Muscle of leg (tissue), 11 donors: Measurements from ENCODE around the gene KCTD1. TPM values are rescaled to one million over a fixed set of nuclear protein-coding genes. Genes with fewer than 3 reads are reported as not detected.

Experiments
- DNase-seq: peaks from one replicate; pipeline ENCODE4 v3.0.0; 2013
- H3K27ac ChIP-seq: one replicate; pipeline ENCODE4 v1.5.1; 2013; ENCODE audit warnings: mild to moderate bottlenecking, low read length, control low read depth
- H3K27me3 ChIP-seq: one replicate; pipeline ENCODE4 v1.6.1; 2013; ENCODE audit warnings: low read length; ENCODE audit not compliant: control insufficient read depth, insufficient read depth
- H3K36me3 ChIP-seq: one replicate; pipeline ENCODE4 v1.6.1; 2013; ENCODE audit warnings: low read length; ENCODE audit not compliant: control insufficient read depth, insufficient read depth
- H3K4me1 ChIP-seq: one replicate; pipeline ENCODE4 v1.6.1; 2013; ENCODE audit warnings: low read length; ENCODE audit not compliant: control insufficient read depth, insufficient read depth
- H3K4me3 ChIP-seq: one replicate; pipeline ENCODE4 v1.5.1; 2013; ENCODE audit warnings: low read length, control low read depth
- H3K9me3 ChIP-seq: replicated peaks from 2 replicates; pipeline ENCODE4 v1.6.1; 2013; ENCODE audit warnings: low read depth, low read length; ENCODE audit not compliant: control insufficient read depth
- WGBS: methylation state at CpG from one replicate; pipeline ENCODE4 v1.1.5; 2013; ENCODE audit warnings: missing lambda C conversion rate; ENCODE audit not compliant: insufficient coverage; 5-methylcytosine and 5-hydroxymethylcytosine counted together
- polyA plus RNA-seq, 8 donors: library from polyadenylated mRNA; unstranded; fragments of 120-200 nt; gene quantifications; one replicate each; pipeline versions ENCODE4 v1.2.1 to v1.2.3, GENCODE V29; 2013; ENCODE audit warnings: inconsistent platforms in 1 of 8, low replicate concordance in 1 of 8; ENCODE audit not compliant: insufficient read length in 8 of 8, insufficient read depth in 1 of 8
- total RNA-seq: library from RNA; stranded (reverse); fragments of 120-200 nt; gene quantifications from one replicate; pipeline ENCODE4 v1.2.4, GENCODE V29; 2013

The KCTD1 gene
- total and polyA plus RNA-seq, 9 donors, result 3.4 to 14.4 (median 6.1) TPM

GRCh38 chr18:26566874-26567555, 18.7 kb upstream of the KCTD1 start:
- Histone ChIP-seq H3K9me3 (no peaks in the 10 kb centered on the region), H3K27me3 (no peaks in the 10 kb centered on the region), H3K27ac (no peak overlapping the region), H3K4me3 (no peak overlapping the region), H3K36me3 (no peaks in the 10 kb centered on the region), H3K4me1 (no peaks in the 10 kb centered on the region)
- no peak for DNase-seq
- WGBS, result no CpG with 5 or more reads among the region's 1 CpG

GRCh38 chr18:26565514-26565913, 17.2 kb upstream of the KCTD1 start:
- no peaks in the 10 kb centered on the region for H3K36me3 ChIP-seq
- H3K4me3 ChIP-seq, result no peak overlapping the region
- no peak overlapping the region for H3K27ac ChIP-seq
- peak; percentile 51 for DNase-seq
- no peaks in the 10 kb centered on the region for H3K27me3 ChIP-seq
- no peaks in the 10 kb centered on the region for H3K4me1 ChIP-seq
- H3K9me3 ChIP-seq, result no peaks in the 10 kb centered on the region

- WGBS, result 78% methylated on average over 2 of the region's 3 CpGs
- H3K4me1 ChIP-seq, result no peaks in the 10 kb centered on the region
- H3K9me3 ChIP-seq, result no peaks in the 10 kb centered on the region
- no peak overlapping the region for H3K4me3 ChIP-seq
- no peak overlapping the region for H3K27ac ChIP-seq
- no peaks in the 10 kb centered on the region for H3K27me3 ChIP-seq
- DNase-seq, result no peak
- no peaks in the 10 kb centered on the region for H3K36me3 ChIP-seq
Measured at GRCh38 chr18:26563024-26563423, 14.7 kb upstream of the KCTD1 start.

- Histone ChIP-seq H3K4me1 (no peaks in the 10 kb centered on the region), H3K4me3 (no peak overlapping the region), H3K27me3 (no peaks in the 10 kb centered on the region), H3K36me3 (no peaks in the 10 kb centered on the region), H3K27ac (no peak overlapping the region), H3K9me3 (no peaks in the 10 kb centered on the region)
- 100% methylated on average over 1 of the region's 2 CpGs for WGBS
- no peak for DNase-seq
Measured at GRCh38 chr18:26562568-26562967, 14.2 kb upstream of the KCTD1 start.

GRCh38 chr18:26561769-26562168, 13.4 kb upstream of the KCTD1 start:
- no peaks in the 10 kb centered on the region for H3K36me3 ChIP-seq
- H3K4me3 ChIP-seq, result no peak overlapping the region
- no peak for DNase-seq
- H3K9me3 ChIP-seq, result no peaks in the 10 kb centered on the region
- no peak overlapping the region for H3K27ac ChIP-seq
- no peaks in the 10 kb centered on the region for H3K4me1 ChIP-seq
- H3K27me3 ChIP-seq, result no peaks in the 10 kb centered on the region
- WGBS, result 94% methylated on average over 2 of the region's 5 CpGs

GRCh38 chr18:26556573-26556972, 8.2 kb upstream of the KCTD1 start:
- Histone ChIP-seq H3K36me3 (no peaks in the 10 kb centered on the region), H3K9me3 (no peaks in the 10 kb centered on the region), H3K4me1 (no peaks in the 10 kb centered on the region), H3K27ac (no peak overlapping the region), H3K4me3 (no peak overlapping the region), H3K27me3 (peaks cover 21% of the 10 kb centered on the region)
- no CpG with 5 or more reads among the region's 3 CpGs for WGBS
- DNase-seq, result no peak

GRCh38 chr18:26555804-26556553, 7.6 kb upstream of the KCTD1 start:
- Histone ChIP-seq H3K27ac (no peak overlapping the region), H3K4me1 (peaks cover 4% of the 10 kb centered on the region), H3K4me3 (no peak overlapping the region), H3K9me3 (no peaks in the 10 kb centered on the region), H3K27me3 (peaks cover 26% of the 10 kb centered on the region), H3K36me3 (no peaks in the 10 kb centered on the region)
- no peak for DNase-seq
- WGBS, result no CpG with 5 or more reads among the region's 4 CpGs

GRCh38 chr18:26553943-26554342, 5.6 kb upstream of the KCTD1 start:
- peaks cover 21% of the 10 kb centered on the region for H3K4me1 ChIP-seq
- no peaks in the 10 kb centered on the region for H3K9me3 ChIP-seq
- no peaks in the 10 kb centered on the region for H3K36me3 ChIP-seq
- peaks cover 46% of the 10 kb centered on the region for H3K27me3 ChIP-seq
- no peak overlapping the region for H3K4me3 ChIP-seq
- WGBS, result no CpG with 5 or more reads among the region's 1 CpG
- DNase-seq, result no peak
- H3K27ac ChIP-seq, result no peak overlapping the region

GRCh38 chr18:26551695-26552081, 3.3 kb upstream of the KCTD1 start:
- H3K9me3 ChIP-seq, result no peaks in the 10 kb centered on the region
- H3K4me1 ChIP-seq, result peaks cover 31% of the 10 kb centered on the region
- H3K4me3 ChIP-seq, result no peak overlapping the region
- WGBS, result no CpG with 5 or more reads among the region's 4 CpGs
- DNase-seq, result no peak
- peaks cover 55% of the 10 kb centered on the region for H3K27me3 ChIP-seq
- H3K36me3 ChIP-seq, result no peaks in the 10 kb centered on the region
- H3K27ac ChIP-seq, result no peak overlapping the region

- H3K4me3 ChIP-seq, result peak overlapping the region; percentile 5
- no peak overlapping the region for H3K27ac ChIP-seq
- peak; percentile 28 for DNase-seq
- peaks cover 55% of the 10 kb centered on the region for H3K27me3 ChIP-seq
- 7% methylated on average over 16 of the region's 28 CpGs for WGBS
- H3K4me1 ChIP-seq, result peaks cover 33% of the 10 kb centered on the region
- H3K36me3 ChIP-seq, result no peaks in the 10 kb centered on the region
- H3K9me3 ChIP-seq, result no peaks in the 10 kb centered on the region
Measured at GRCh38 chr18:26550998-26551694, 2.8 kb upstream of the KCTD1 start.
